ENCODE data around the gene LAMA2.

DNA sequence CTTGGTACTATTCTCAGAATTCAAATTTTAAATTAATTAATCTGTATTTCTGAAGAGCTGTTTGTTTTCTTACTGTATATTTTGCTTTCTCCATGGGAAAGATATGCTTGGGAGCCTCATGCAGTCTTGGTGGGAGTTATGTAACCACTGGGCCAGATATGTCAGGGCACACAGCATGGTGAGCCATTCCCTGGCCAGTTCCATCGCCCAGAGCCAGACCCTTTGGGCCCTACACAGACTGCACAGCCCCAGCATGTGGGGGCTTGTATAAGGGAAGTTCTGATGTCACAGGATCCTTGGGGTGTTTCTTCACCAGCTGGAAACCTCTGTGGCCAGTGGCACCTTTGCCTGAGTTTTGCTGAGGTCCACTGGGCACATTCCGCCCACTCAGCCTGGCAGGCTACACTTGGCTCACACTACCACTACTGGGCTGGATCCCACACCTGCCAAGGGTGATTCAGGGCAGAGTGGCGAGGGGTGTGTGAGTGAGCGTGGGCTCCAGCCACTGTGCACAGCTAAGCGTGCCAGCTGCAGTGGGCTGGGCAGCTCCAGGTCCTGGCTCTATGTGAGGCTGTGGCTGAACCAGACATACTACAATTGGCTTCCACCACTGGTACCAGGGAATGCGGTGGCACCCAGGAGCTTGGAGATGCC, 533.5 kb downstream of the LAMA2 start:
- TF ChIP-seq, protein P1, sequence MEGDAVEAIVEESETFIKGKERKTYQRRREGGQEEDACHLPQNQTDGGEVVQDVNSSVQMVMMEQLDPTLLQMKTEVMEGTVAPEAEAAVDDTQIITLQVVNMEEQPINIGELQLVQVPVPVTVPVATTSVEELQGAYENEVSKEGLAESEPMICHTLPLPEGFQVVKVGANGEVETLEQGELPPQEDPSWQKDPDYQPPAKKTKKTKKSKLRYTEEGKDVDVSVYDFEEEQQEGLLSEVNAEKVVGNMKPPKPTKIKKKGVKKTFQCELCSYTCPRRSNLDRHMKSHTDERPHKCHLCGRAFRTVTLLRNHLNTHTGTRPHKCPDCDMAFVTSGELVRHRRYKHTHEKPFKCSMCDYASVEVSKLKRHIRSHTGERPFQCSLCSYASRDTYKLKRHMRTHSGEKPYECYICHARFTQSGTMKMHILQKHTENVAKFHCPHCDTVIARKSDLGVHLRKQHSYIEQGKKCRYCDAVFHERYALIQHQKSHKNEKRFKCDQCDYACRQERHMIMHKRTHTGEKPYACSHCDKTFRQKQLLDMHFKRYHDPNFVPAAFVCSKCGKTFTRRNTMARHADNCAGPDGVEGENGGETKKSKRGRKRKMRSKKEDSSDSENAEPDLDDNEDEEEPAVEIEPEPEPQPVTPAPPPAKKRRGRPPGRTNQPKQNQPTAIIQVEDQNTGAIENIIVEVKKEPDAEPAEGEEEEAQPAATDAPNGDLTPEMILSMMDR (IDR thresholded peaks at IDR 0.05), result no peak
- TF ChIP-seq POLR2A (IDR thresholded peaks at IDR 0.05), result no peak

Measured in right lobe of liver (tissue), 4 donors.